Activated CD8-positive, alpha-beta memory T cell treated with anti-CD3 and anti-CD28 coated beads, Interleukin-2, amount 50 U/mL, for 4 hours (primary cell): ENCODE data around the gene C17orf100.
"Not testable (repeated sequence)": the region's sequence is repeated elsewhere in the genome, so short reads cannot be mapped to it uniquely, and the experiment has no call there.

ENCODE experiments used
- DNase-seq: peaks from one replicate; pipeline ENCODE4 v3.0.0-alpha.2; 2020

Gene C17orf100

GRCh38 chr17:6641247-6641863, 10.2 kb upstream of the C17orf100 start:
- no peak for DNase-seq

GRCh38 chr17:6642592-6642991, 9.0 kb upstream of the C17orf100 start:
- DNase-seq: no peak

- DNase-seq: no peak
Measured at GRCh38 chr17:6643451-6644125, 8.0 kb upstream of the C17orf100 start.

GRCh38 chr17:6648181-6648580, 3.4 kb upstream of the C17orf100 start:
- no peak for DNase-seq

- peak; percentile 38 for DNase-seq
Measured at GRCh38 chr17:6651919-6652452, 424 bp downstream of the C17orf100 start.

- DNase-seq: no peak
Measured at GRCh38 chr17:6654841-6655731, 3.5 kb downstream of the C17orf100 start.

- not testable (repeated sequence) for DNase-seq
Measured at GRCh38 chr17:6655732-6656361, 4.3 kb downstream of the C17orf100 start.

- DNase-seq: peak; percentile 59
Measured at GRCh38 chr17:6656797-6657632, 5.5 kb downstream of the C17orf100 start.

GRCh38 chr17:6657633-6658287, 6.2 kb downstream of the C17orf100 start:
- no peak for DNase-seq

- not testable (repeated sequence) for DNase-seq
Measured at GRCh38 chr17:6658411-6658810, 6.8 kb downstream of the C17orf100 start.

- no peak for DNase-seq
Measured at GRCh38 chr17:6660101-6660500, 8.5 kb downstream of the C17orf100 start.

GRCh38 chr17:6660805-6661463, 9.4 kb downstream of the C17orf100 start:
- no peak for DNase-seq

GRCh38 chr17:6661464-6661848, 9.9 kb downstream of the C17orf100 start:
- no peak for DNase-seq

GRCh38 chr17:6663200-6663599, 11.6 kb downstream of the C17orf100 start:
- DNase-seq: not testable (repeated sequence)

GRCh38 chr17:6666077-6666521, 14.5 kb downstream of the C17orf100 start:
- peak; percentile 40 for DNase-seq

GRCh38 chr17:6666557-6666956, 15.0 kb downstream of the C17orf100 start:
- DNase-seq: no peak

- no peak for DNase-seq
Measured at GRCh38 chr17:6667516-6667915, 16.0 kb downstream of the C17orf100 start.

GRCh38 chr17:6668219-6668618, 16.7 kb downstream of the C17orf100 start:
- DNase-seq: no peak

GRCh38 chr17:6668727-6669425, 17.3 kb downstream of the C17orf100 start:
- no peak for DNase-seq
